Measurements from ENCODE around the gene ZNF652.

- no peak for TF ChIP-seq CTCF (IDR thresholded peaks at IDR 0.05)
- TF ChIP-seq EP300 (IDR thresholded peaks at IDR 0.05), result no peak
Measured at GRCh38 chr17:49361902-49362722, at the start of gene ZNF652.
